ENCODE results near the gene LRRC27. TPM values are rescaled to one million over a fixed set of nuclear protein-coding genes. Genes with fewer than 3 reads are reported as not detected.

Gene LRRC27
- polyA plus RNA-seq, 1 donor = 7.3 TPM

- DNase-seq (ENCODE audit: low read depth) = no peak
These were observed 25.5 kb downstream of the LRRC27 start for GRCh38 chr10:132357286-132358058.

- DNase-seq (ENCODE audit: low read depth) = no peak
These were observed 27.5 kb downstream of the LRRC27 start for GRCh38 chr10:132359305-132360040.

GRCh38 chr10:132360766-132361447 is 28.9 kb downstream of the LRRC27 start:
- no peak for DNase-seq (ENCODE audit: low read depth)

GRCh38 chr10:132361581-132362101 is 29.6 kb downstream of the LRRC27 start:
- no peak for DNase-seq (ENCODE audit: low read depth)

- no peak for DNase-seq (ENCODE audit: low read depth)
These were observed 30.2 kb downstream of the LRRC27 start for GRCh38 chr10:132362151-132362611.

GRCh38 chr10:132363376-132363775 is 31.4 kb downstream of the LRRC27 start:
- no peak for DNase-seq (ENCODE audit: low read depth)

- no peak for DNase-seq (ENCODE audit: low read depth)
These were observed 32.1 kb downstream of the LRRC27 start for GRCh38 chr10:132363921-132364593.

- DNase-seq (ENCODE audit: low read depth) = no peak
These were observed 32.6 kb downstream of the LRRC27 start for GRCh38 chr10:132364594-132364970.

- DNase-seq (ENCODE audit: low read depth) = no peak
These were observed 33.1 kb downstream of the LRRC27 start for GRCh38 chr10:132365102-132365501.

- DNase-seq (ENCODE audit: low read depth) = no peak
These were observed 34.0 kb downstream of the LRRC27 start for GRCh38 chr10:132366006-132366405.

- DNase-seq (ENCODE audit: low read depth) = no peak
These were observed 34.5 kb downstream of the LRRC27 start for GRCh38 chr10:132366499-132366898.

GRCh38 chr10:132368391-132368790 is 36.4 kb downstream of the LRRC27 start:
- DNase-seq (ENCODE audit: low read depth) = no peak

- DNase-seq (ENCODE audit: low read depth) = no peak
These were observed 37.1 kb downstream of the LRRC27 start for GRCh38 chr10:132368881-132369635.

GRCh38 chr10:132369636-132370185 is 37.7 kb downstream of the LRRC27 start:
- no peak for DNase-seq (ENCODE audit: low read depth)

- DNase-seq (ENCODE audit: low read depth) = no peak
These were observed 38.7 kb downstream of the LRRC27 start for GRCh38 chr10:132370426-132371340.

GRCh38 chr10:132371641-132372081 is 39.7 kb downstream of the LRRC27 start:
- DNase-seq (ENCODE audit: low read depth) = no peak

- no peak for DNase-seq (ENCODE audit: low read depth)
These were observed 40.6 kb downstream of the LRRC27 start for GRCh38 chr10:132372516-132373095.

- no peak for DNase-seq (ENCODE audit: low read depth)
These were observed 41.4 kb downstream of the LRRC27 start for GRCh38 chr10:132373241-132373955.
